GM10248 (cell line): ENCODE data around the gene VAV1.

Experiments
- CTCF ChIA-PET: fragments of 300-600 bp; sonication (Branson Sonifier 250); formaldehyde crosslinking; extraction: SDS; loops from one replicate; lab custom pipeline; 2021; ENCODE audit warnings: antibody characterized with exemption; lab: Yijun Ruan, JAX
- POLR2A ChIA-PET: fragments of 350-650 bp; sonication (Branson Sonifier 250); formaldehyde crosslinking; extraction: SDS; loops from one replicate; lab custom pipeline; 2020; ENCODE audit warnings: antibody characterized with exemption; lab: Yijun Ruan, JAX
- DNase-seq: peaks from one replicate; pipeline ENCODE4 v3.0.0; 2012; ENCODE audit errors: extremely low spot score
- CTCF ChIP-seq: IDR thresholded peaks from 2 replicates; pipeline ENCODE4 v1.5.1; 2012; ENCODE audit warnings: mild to moderate bottlenecking, low read depth; ENCODE audit errors: extremely low read depth, missing control alignments, control extremely low read depth

VAV1 gene

GRCh38 chr19:6888967-6889366, 116.5 kb downstream of the VAV1 start:
- no peak for TF ChIP-seq CTCF
- ChIA-PET CTCF (no interaction called here), POLR2A (no interaction called here)
- no peak for DNase-seq

GRCh38 chr19:6890401-6890913, 117.9 kb downstream of the VAV1 start:
- POLR2A ChIA-PET = no interaction called here
- no peak for TF ChIP-seq CTCF
- CTCF ChIA-PET = no interaction called here
- DNase-seq = no peak

- no peak for DNase-seq
- POLR2A ChIA-PET = no interaction called here
- CTCF ChIA-PET = no interaction called here
- no peak for TF ChIP-seq CTCF
Measured at GRCh38 chr19:6890938-6891337, 118.4 kb downstream of the VAV1 start.

- POLR2A ChIA-PET = no interaction called here
- peak; percentile 25 for DNase-seq
- TF ChIP-seq CTCF = no peak
- CTCF ChIA-PET = interaction anchor here (1.2 kb wide), 1 partner anchor 28 kb away, joined by 3 read pairs; no protein-coding TSS in a partner anchor
Measured at GRCh38 chr19:6891761-6892385, 119.4 kb downstream of the VAV1 start.

- CTCF ChIA-PET = no interaction called here
- no peak for TF ChIP-seq CTCF
- no peak for DNase-seq
- POLR2A ChIA-PET = no interaction called here
Measured at GRCh38 chr19:6894313-6894712, 121.8 kb downstream of the VAV1 start.

GRCh38 chr19:6903446-6903845, 130.9 kb downstream of the VAV1 start:
- ChIA-PET POLR2A (no interaction called here), CTCF (interaction anchor here (1.0 kb wide), 1 partner anchor 40 kb away, joined by 5 read pairs; no protein-coding TSS in a partner anchor)
- no peak for DNase-seq
- no peak for TF ChIP-seq CTCF

- no peak for TF ChIP-seq CTCF
- no peak for DNase-seq
- ChIA-PET CTCF (no interaction called here), POLR2A (no interaction called here)
Measured at GRCh38 chr19:6906559-6907060, 134.1 kb downstream of the VAV1 start.
